ENCODE measurements around the gene CSF2. TPM values are rescaled to one million over a fixed set of nuclear protein-coding genes. Genes with fewer than 3 reads are reported as not detected.
A peak's percentile ranks its signal among the peaks of the same experiment; 100 is the strongest.

Gene CSF2
- total and polyA plus RNA-seq, 12 donors = not detected

DNA sequence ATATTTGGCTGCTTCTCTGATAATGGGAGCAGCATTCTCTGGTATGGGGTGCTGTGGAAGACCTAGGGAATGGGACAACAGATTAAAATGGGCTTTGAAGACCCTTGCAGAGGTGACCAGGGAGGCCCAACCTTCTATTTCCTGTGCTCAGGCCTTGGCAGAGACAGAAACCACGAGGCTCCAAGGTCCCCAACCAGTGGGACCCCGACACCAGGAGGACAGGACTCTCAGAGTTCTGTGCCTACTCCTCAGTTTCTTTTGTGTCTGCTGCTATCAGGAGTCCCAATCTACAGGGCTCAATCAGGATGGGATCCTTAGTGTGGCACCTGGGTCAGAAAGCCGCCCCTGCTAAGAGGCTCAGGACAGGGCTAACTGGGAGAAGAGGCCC lies 29.3 kb downstream of the CSF2 start:
- WGBS, 2 donors = 65 to 74% methylated on average over 3 of the region's 3 CpGs
- H3K36me3 ChIP-seq = no peaks in the 10 kb centered on the region
- H3K4me3 ChIP-seq = no peak overlapping the region
- no peaks in the 10 kb centered on the region for H3K9me3 ChIP-seq
- intact Hi-C loops (cut with DNase I) = no loop called here
- H3K27me3 ChIP-seq = no peaks in the 10 kb centered on the region
- ATAC-seq = peak in 2 of 8 donors; percentile 33 to 55
- H3K27ac ChIP-seq = peak overlapping the region in 6 of 10 donors; percentile 4 to 79 (median 51)
- no peak for DNase-seq
- H3K4me1 ChIP-seq = peaks cover 13 to 50% (median 16%) of the 10 kb centered on the region in 9 donors
- TF ChIP-seq, protein P1, sequence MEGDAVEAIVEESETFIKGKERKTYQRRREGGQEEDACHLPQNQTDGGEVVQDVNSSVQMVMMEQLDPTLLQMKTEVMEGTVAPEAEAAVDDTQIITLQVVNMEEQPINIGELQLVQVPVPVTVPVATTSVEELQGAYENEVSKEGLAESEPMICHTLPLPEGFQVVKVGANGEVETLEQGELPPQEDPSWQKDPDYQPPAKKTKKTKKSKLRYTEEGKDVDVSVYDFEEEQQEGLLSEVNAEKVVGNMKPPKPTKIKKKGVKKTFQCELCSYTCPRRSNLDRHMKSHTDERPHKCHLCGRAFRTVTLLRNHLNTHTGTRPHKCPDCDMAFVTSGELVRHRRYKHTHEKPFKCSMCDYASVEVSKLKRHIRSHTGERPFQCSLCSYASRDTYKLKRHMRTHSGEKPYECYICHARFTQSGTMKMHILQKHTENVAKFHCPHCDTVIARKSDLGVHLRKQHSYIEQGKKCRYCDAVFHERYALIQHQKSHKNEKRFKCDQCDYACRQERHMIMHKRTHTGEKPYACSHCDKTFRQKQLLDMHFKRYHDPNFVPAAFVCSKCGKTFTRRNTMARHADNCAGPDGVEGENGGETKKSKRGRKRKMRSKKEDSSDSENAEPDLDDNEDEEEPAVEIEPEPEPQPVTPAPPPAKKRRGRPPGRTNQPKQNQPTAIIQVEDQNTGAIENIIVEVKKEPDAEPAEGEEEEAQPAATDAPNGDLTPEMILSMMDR (IDR thresholded peaks at IDR 0.05) = no peak

DNA sequence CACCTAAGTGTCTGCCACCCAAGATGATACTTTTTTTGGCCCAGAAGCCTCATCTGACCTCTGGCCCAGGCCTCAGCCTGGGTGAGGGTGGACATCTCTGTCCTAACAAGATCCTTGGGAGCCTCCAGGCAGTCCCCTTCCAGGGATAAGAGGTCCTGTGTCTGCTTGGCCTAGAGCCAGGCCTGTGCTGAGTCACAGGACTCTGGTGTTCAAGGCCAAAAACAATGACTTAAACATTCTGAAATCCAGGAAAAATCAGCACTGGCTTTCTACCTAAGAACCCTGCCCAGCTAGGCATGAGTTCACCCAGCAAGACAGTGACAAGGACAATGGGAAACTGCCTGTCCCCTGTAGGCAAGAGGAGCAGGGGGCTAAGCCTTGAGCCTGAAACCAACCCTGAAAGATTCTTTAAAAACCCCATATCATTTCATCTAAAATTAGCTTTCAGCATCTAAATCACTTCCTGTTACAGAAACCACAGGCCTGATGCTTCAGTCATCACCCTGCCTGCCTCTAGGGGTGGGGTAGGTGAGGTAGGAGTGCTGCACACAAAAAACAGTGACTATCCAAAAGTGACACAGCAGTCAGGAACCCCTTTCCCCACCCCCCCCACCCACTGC lies 29.9 kb downstream of the CSF2 start:
- ATAC-seq = peak; percentile 81 to 95 (median 92)
- no peaks in the 10 kb centered on the region for H3K27me3 ChIP-seq
- no peak overlapping the region for H3K4me3 ChIP-seq
- intact Hi-C loops (cut with DNase I) = no loop called here
- H3K27ac ChIP-seq = peak overlapping the region in 7 of 10 donors; percentile 4 to 79 (median 48)
- no peaks in the 10 kb centered on the region for H3K36me3 ChIP-seq
- TF ChIP-seq, protein P1 (IDR thresholded peaks at IDR 0.05) = peak in 1 of 9 donors; percentile 7
- peak; percentile 76 for DNase-seq
- H3K9me3 ChIP-seq = no peaks in the 10 kb centered on the region
- H3K4me1 ChIP-seq = peaks cover 13 to 50% (median 16%) of the 10 kb centered on the region in 9 donors

DNA sequence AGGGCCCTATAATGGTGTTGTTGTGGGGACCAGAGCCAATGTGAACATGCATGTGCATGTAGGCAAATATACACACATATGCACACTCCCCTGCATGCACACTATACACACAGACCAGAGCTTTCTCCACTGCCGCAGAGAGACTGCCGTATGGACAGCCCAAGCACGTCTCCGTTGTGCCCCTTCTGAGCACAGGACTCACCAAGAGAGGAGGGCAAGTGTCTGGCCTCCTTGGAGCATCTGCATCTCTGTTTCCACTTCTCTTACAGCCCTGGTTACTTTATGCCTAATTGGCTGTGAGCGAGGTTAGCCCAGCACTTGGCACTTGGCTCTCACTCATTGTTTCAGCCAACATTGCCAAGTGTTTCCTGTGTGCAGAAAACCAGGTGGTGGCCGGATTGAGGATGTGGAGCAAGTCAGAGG lies 30.4 kb downstream of the CSF2 start:
- intact Hi-C loops (cut with DNase I) = no loop called here
- Histone ChIP-seq H3K27me3 (no peaks in the 10 kb centered on the region), H3K27ac (peak overlapping the region in 4 of 10 donors; percentile 4 to 79 (median 50)), H3K4me1 (peaks cover 13 to 49% (median 16%) of the 10 kb centered on the region in 9 donors), H3K36me3 (no peaks in the 10 kb centered on the region), H3K9me3 (no peaks in the 10 kb centered on the region), H3K4me3 (no peak overlapping the region)
- TF ChIP-seq, protein P1 (IDR thresholded peaks at IDR 0.05) = no peak
- DNase-seq (no peak), ATAC-seq (peak in 5 of 8 donors; percentile 3 to 30 (median 19))
- 81 to 89% methylated on average over 6 of the region's 6 CpGs for WGBS, 2 donors

DNA sequence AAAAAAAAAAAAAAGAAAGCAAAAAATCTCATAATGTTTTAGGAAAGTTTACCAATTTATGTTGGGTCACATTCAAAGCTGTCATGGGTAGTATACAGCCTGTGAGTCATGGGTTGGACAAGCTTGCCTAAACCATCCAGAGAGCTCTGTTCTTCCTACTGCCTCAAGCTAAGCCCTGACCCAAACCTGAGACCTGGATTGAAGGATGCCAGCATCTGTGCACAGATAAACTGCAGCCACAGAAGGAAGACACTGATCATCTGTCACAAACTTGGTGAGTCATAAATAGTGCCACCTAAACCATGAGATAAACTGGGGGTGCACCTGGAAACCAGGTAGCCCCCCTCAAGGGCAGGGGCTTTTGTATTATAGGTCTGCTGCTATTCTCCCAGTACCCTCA lies 31.0 kb downstream of the CSF2 start:
- Histone ChIP-seq H3K27me3 (no peaks in the 10 kb centered on the region), H3K9me3 (no peaks in the 10 kb centered on the region), H3K27ac (no peak overlapping the region), H3K4me3 (no peak overlapping the region), H3K4me1 (peaks cover 13 to 45% (median 16%) of the 10 kb centered on the region in 9 donors), H3K36me3 (no peaks in the 10 kb centered on the region)
- ATAC-seq = no peak
- TF ChIP-seq, protein P1 (IDR thresholded peaks at IDR 0.05) = no peak
- DNase-seq = no peak
- intact Hi-C loops (cut with DNase I) = no loop called here

Data from heart right ventricle (tissue), 16 donors.